ENCODE measurements around the gene PZP.

The PZP gene

DNA sequence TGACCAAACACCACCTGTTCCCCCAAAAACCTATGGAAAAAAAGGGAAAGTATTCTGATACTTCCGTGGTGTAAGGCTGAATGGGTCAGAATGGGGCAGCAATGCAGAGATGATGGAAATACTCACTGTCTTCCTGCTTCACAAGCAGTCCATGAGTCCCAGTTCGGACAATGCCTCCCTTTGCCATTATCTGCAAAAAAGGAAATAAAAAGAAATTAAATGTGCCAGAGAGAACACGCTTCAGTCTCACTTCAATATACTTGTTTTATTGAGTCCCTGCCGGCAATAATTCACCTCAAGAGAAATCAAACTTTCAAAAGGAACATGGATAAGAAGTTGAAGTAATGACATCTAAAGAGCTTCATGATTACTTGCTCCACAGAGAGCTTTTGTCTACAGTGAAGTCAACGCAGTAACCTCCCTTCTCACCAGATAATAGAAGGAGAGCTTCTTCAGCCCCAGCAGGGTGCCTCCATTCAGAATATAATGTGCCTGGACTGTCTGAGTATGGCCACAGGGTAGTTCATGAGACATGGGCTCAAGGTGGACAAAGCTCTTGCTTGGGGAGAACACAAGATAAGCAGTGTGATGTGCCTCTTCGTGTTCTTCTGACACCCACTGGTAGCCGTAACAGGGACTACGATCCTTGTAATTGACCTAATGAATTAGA is 107.0 kb downstream of the PZP start:
- no peak for DNase-seq

DNA sequence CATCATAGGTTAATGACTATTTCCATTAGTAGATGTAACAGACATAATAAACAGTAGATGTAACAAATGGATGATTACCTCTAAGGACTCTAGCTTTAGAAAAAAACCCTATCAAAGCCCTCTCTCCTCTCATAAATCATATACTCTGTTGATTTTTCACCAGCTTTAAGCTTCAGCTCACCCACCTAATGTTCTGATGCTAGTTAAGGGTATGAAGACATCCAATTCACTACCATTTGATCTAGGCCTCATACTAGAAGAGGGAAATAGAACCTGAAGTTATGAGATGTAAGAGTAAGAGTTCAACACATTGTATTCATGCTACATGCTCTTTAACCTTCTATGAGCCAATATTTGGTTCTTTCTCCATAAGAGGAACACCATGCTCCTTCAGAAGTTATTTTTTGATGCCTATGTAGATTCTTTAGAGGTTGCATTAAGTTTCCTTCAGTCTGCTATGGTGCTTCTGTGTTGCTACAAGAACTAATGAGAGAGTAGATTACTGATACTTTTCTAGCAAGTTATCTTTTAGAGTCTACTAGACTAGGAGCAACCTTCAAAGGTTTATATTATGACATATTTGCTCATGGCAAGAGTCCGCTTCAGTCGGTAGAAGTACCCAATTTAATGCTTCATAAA is 108.5 kb downstream of the PZP start:
- no peak for DNase-seq

All from NCI-H446 (cell line).